HG03139 (cell line): ENCODE results near the gene B3GNT9.

Experiments
- ATAC-seq: cut with Tn5 transposase; IDR thresholded peaks from one replicate; pipeline ENCODE4 v1.9.1; 2021; ENCODE audit not compliant: unreplicated experiment

B3GNT9 gene, protein sequence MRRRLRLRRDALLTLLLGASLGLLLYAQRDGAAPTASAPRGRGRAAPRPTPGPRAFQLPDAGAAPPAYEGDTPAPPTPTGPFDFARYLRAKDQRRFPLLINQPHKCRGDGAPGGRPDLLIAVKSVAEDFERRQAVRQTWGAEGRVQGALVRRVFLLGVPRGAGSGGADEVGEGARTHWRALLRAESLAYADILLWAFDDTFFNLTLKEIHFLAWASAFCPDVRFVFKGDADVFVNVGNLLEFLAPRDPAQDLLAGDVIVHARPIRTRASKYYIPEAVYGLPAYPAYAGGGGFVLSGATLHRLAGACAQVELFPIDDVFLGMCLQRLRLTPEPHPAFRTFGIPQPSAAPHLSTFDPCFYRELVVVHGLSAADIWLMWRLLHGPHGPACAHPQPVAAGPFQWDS

DNA sequence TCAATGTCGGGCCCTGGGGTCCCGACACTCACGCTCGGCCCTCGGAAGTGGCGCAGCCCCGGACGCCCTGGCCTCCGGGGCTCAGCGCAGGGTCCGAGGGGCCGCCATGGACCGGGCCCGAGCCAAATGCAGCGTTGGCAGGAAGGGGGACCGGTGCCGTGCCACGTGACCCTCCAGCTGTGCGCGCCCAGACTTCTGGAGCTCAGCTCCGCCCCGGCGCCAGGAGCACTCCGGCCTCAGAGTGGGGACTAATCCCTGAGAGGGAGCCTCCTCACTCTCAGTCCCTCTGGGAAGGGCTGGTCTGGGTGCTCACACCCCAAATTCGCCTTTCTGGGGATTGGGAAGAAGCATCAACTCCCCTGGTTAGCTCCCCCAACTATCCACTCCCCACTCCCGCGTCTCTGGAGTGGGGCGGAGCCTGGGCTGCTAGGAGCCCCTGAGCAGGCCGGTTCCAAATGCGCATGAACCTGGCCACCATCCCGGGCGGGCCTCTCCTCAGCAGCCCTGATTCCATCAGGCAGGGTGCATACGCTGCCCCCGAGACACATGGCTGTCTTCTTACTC, at the start of gene B3GNT9:
Gene B3GNT9 (minus strand): TSS at position 166 of the 564 bp plus-strand sequence. CDS start 513 bp downstream, outside the sequence.
- no peak for ATAC-seq

DNA sequence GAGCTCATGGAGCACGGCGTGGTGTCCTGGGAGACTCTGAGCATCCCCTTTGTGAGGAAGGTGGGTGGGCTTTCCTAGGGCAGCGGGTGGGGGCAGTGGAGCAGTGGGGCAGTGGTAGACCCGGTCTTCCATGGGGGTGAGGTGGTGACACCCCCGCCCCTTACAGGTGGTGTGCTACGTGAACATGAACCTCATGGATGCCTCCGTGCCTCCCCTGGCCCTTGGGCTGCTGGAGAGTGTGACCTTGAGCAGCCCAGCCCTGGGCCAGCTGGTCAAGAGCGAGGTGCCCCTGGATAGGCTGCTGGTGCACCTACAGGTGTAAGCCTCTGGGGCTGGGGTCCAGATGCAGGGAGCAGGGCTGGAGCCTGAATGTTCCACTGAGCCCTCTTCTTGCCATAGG, 49.7 kb upstream of the B3GNT9 start:
- ATAC-seq = no peak

DNA sequence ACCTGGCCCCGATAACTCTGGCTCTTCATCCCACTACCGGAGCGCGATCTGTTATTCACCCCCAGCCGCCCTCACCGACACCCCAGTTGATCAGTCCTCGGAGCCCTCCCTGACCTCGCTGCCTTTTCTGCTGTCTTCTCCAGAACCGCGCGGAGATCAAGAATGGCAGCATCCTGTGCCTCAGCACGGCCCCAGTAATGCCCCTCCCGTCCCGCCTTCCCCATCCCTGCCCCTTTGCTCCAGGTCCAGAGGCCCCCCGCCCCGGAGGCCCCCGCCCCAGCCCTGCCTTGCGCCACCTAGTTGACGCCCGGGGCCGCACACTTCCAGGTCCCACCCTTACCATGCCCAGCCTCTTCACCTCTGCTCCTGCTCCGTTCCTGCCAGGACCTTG, 49.0 kb upstream of the B3GNT9 start:
- ATAC-seq = no peak

DNA sequence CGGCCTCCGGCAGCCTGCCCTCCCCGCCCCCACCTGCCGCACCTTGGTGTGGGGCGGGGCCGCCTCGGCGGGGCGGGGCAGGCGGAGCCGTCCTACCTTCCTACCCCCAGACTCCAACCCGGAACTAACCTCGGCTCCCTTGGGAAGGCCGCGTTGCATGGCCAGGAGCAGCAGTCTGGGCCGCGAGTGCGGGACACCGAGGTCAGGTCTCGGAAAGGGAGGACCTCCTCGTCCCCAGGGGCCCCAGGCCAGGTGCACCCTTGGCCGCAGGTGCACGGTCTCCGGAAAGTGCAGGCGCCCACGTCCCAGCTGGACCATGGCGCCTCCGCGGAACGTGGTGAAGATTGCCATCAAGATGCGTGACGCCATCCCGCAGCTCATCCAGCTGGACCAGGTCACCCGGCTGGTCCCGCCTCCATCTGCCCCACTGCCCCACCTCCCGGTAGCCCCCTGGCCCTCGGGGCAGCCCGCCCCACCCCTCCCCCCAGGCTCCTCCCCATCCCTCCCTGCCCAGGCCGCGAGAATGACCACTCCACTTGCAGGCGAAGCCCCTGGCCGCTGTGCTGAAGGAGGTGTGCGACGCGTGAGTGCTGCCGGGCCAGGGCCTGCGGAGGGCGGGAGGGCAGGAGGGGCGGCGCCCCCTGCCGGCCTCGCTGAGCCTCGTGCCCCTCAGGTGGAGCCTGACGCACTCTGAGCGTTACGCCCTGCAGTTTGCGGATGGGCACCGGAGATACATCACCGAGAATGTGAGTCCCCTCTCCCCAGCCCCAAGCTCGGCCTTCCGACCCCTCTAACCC, 48.4 kb upstream of the B3GNT9 start, which contains the start of gene ELMO3:
Gene ELMO3 (plus strand): TSS at position 121 of the 797 bp plus-strand sequence. CDS start 196 bp downstream, at position 317.
- no peak for ATAC-seq

DNA sequence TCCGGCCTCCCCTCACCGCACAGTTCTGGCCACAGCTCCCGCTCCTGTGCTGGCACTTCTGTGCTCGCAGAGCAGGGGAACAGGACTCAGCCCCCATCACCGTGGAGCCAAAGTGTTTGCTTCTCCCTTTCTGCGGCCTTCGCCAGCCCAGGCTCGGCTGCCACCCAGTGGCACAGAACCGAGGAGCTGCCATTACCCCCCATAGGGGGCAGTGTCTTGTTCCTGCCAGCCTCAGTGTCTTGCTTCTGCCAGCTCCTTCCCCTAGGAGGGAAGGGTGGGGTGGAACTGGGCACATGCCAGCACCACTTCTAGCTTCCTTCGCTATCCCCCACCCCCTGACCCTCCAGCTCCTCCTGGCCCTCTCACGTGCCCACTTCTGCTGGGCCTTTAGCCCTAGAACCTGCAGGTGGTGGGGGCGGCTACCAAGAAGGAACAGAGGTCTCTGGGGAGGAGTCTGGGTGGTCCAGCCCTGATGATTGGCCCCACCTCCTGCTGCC, 47.5 kb upstream of the B3GNT9 start:
- no peak for ATAC-seq

DNA sequence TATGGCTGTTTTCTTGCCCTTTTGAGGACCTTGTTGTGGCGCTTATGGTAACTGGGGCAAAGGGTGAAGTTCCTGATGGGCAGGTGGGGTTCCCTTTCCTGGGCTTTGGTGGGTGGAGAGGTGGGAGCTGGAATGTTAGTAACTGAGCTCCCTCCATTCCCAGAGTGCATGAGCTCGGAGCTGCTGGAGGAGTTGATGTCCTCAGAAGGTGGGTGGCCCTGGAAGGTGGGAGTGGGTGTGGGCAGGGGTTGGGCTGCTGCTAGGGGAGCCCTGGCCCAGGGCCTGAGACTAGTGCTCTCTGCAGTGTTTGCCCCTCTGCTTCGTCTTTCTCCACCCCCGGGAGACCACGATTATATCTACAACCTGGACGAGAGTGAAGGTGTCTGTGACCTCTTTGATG, 46.9 kb upstream of the B3GNT9 start:
- ATAC-seq = no peak

DNA sequence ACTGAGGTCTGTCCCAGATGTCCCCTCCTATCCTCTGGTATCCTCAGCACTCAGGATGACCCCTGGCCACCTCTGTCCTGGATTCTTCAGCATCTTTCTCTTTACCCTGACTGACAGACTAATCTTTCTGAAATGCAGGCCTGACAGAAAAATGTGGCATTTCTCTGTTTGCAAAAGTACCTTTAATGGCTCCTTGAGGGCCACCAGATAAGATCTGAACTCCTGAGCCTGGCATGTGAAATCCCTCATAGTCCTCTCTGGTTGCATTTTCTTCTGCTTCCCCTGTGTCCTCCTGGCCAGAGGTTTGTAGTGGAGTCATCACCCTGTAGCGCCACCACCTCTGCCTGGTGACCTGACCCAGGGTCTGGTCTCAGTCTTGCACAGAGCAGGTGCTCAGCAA, 46.1 kb upstream of the B3GNT9 start:
- ATAC-seq = no peak

DNA sequence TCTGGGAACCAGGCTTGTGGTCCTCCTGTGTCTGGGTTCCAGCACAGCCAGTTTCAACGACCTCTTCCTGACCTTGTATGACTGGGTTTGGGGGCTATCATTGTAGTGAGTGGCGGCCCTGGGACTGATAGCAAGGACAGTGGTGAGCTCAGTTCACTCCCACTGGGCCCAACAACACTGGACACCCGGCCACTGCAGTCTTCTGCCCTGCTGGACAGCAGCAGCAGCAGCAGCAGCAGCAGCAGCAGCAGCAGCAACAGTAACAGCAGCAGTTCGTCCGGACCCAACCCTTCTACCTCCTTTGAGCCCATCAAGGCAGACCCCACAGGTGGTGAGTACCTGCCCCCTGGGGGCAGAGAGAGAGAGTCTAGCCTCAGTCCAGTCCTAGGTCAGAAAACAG, 44.9 kb upstream of the B3GNT9 start:
- ATAC-seq = no peak

DNA sequence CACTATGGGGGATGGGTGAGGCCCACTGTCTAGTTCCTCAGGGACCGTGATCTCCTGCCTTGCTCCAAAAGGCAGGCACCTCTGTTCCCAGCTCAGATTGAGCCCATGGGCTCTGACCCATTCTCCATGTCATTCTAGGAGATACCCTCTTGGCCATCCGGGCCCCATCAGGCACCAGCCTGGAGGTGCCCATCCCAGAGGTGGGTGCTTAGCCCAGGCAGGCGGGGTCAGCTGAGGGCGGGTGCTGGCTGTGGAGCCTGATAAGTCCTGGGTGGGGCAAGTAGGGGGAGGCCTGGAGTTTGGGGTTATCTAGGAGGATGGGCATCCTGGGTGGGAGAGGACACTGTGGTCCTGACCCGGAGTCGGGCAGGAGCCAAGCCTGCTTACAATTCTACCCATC, 43.5 kb upstream of the B3GNT9 start:
- no peak for ATAC-seq

DNA sequence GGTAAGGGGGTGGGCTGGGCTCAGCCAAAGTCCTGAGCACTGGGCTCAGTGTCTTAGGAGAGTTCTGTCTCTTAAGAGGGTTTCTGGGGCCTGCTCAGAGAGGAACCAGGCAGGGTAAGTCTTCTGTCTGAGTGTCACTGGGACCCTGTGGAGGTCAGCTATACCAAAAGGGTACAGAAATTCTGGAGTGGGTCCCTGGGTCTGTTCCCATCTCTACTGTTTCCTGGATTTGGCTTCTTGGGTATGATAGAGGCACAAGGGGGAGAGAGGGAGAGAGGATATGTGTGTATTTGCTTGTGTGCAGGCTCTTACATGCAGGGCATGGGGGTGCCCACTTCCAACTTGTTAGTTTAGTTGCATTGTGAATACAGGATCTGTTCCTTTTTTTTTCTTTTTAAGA, 42.7 kb upstream of the B3GNT9 start:
- ATAC-seq = no peak

DNA sequence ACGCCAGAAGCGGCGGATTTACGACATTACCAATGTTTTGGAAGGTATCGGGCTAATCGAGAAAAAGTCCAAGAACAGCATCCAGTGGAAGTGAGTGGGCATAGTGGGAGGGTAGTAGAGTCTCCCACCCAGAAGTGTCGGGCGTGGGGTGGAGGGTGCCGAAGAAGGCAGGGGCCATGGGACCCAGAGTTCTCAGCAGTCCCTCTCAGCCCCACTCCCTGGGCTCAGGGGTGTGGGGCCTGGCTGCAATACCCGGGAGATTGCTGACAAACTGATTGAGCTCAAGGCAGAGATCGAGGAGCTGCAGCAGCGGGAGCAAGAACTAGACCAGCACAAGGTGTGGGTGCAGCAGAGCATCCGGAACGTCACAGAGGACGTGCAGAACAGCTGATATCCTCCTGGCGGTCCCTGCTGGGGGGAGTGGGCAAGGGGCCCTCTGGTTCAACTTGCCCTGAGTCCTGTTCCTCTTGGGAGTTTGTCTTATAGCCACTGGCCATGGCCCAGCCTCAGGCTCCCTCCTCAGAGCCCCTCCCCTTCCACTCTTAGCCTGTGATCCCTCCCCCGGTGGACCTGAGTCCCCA, 42.1 kb upstream of the B3GNT9 start:
- no peak for ATAC-seq

DNA sequence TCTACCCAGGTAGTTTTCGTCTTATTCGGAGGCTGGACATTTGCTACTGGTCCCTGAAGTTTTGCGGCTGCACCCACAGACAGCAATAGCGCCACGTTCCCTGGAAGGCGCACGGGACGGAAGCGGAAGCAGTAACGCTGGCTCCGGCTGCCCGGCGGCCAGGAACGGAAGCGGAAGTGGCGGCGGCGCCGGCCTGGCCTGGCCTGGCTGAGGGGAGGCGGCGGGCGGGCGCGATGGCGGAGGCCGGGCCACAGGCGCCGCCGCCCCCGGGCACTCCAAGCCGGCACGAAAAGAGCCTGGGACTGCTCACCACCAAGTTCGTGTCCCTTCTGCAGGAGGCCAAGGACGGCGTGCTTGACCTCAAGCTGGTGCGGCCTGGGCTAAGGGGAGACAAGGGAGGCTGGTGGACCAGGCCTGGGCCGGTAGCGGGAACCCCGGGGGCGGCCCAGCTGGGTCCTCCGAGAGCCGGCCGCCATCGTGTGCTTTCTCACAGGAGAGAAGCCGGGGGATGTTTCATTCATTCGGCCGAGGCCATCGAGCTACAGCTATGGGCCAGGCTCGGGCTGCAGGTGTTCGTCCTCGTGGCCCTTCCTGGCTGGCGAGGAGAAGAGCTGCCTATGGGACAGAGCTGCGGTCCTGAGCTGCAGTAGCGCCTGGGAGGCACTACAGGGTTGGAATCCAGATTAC, 41.3 kb upstream of the B3GNT9 start, which contains the start of gene E2F4:
Gene E2F4 (plus strand): TSS at position 161 of the 687 bp plus-strand sequence. CDS start 73 bp downstream, at position 234.
- ATAC-seq = peak; percentile 80

DNA sequence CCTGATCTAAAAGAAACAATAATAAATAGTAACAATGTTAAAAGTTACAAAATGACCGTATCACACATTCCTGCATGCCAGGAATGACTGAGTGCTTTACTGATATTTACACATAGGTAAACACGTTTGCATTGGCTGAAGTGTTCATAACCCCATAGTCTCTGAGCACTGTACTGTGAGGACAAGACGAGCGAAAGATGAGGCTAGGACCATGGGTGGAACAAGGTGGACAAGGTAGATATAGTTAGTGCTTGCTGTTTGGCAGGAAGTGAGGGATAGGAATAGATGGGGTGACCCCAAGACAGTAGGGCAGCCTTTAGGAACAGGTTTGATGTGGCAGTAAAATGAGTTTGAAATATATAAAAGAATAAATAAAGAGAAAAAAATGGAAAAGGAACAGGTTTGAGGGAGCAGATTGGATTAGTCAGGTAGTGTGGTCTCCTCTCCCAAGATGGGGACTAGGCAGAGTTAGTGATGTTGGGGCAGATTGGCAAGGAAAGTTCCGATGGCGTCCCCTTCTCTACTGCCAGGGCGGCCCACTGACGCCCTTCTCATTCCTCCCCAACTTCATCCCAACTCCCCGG, 40.7 kb upstream of the B3GNT9 start:
- ATAC-seq = no peak

DNA sequence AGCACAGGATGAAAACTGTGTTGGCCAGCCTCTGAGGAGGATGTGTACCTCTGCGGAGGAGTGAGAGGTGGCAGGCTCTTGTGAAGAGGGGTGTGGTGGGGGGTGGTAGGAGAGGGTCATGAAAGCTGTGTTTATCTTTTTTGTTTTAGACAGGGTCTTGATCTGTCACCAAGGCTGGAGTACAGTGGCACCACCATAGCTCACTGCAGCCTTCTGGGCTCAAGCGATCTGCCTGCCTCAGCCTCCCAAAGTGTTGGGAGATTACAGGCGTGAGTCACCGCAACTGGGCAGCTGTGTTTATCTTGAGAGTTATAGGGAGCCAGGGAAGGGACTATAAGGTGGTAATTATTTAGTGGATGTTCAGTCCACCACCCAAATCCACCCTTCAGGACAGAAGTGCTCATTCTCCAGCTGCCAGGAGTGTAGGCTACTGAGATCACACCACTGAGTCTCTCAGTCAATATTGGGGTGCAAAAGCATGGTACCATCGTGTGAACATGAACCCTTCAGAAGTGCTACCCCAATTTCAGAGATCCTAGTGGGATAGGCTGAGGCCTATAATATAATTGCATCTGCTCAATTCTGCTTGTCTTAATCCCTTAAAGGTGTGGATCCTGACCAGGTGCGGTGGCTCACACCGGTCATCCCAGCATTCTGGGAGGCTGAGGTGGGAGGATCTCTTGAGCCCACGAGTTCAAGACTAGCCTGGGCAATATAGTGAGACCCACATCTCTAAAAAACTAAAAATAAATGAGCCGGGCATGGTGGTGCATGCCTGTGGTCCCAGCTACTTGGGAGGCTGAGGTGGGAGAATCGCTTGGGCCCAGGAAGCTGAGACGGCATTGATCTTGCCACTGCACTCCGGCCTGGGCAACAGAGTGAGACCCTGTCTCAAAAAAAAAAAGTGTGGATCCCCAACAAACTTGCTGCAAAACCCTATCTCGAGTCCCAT, 39.9 kb upstream of the B3GNT9 start:
- ATAC-seq = no peak

DNA sequence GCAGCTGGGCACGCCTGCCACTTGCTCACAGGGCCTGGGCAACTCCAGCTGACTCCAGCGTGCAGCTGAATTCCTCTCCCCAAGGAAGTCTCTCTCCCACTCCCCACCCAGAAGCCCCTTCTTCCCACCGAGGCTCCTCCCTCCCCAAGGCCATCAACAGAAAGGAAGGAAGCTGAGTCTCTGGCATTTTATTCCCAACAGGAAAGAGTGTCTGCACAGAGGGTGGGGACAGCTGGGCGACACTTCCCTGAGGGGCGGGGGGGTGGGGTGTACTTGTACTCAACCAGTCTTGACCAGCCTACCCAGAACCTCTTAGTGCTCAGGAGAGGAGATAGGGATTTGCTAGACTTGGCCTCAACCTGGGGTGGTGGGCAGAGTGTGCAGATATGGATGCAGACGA, 39.2 kb upstream of the B3GNT9 start, which contains the start of gene EXOC3L1:
Gene EXOC3L1 (minus strand): TSS at position 96 of the 400 bp plus-strand sequence. CDS start 460 bp downstream, outside the sequence.
- no peak for ATAC-seq

DNA sequence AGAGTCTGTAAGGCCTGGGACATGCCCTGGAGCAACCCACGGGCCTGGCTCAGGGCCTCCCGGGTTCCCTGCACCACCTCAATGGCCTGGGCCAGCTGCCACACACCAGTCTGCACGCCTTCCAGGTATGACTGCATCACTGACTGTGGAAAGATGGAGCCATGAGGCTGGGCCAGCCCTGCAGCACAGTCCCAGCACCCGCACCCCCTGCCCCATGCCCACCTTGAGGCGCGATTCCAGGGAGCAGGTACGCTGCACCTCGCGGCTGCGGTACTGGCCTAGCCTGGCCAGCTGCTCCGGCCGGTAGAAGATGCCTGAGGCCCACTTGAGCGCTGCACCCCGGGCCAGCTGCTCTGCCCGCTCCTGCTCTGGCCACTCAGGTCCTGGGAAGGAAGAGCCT, 38.0 kb upstream of the B3GNT9 start:
- ATAC-seq = no peak

DNA sequence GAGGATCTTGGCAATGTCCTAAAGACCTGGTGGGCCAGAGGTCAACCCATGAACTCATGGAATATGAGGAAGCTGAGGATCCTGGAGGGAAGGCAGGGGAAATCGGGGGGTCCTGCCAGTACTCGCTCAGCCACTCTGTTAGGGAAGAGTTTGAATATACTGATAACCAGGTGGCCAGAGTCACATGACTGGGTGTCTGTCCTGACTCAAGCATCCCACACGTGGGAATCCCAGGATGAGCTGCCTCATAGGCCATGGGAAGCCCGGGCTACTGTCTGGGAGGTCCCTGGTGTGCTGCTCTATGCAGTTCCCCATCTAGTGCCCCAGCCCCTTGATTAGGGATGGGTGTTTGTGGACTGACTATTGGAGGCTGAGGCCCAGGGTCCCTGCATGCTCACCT, 37.5 kb upstream of the B3GNT9 start:
- ATAC-seq = no peak

DNA sequence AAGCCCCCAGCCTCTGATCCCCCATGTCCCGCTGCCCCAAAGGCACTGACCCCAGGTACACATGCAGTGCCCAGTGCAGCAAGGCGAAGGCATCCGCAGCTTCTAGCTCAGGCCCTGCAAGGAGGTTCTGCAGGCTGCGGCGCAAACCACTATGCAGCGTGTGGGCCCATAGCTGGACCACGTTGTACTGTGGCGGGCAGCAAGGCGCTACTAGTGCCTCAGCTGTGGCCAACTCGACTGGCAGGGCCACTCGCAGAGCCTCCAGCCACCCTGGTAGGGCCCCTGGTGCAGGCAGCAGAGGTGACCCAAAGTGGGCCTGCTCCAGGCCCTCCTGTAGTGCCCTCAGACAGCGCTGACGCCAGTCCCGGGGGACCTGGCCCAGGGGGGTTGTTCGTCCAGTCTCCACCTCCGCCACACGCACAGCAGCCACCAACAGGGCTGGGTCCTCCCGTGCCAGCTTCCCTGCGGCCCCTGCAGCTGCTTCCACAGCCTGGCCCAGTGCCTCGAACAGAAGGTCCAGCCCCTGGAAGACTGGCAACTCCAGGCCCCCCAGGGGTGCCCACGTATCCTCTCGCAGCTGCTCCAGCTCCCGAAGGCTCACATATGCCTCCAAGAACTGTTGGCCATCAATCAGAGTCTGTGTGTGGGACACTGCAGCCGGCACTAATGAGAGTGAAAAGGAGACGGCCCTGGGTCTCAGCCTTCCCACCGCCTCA, 36.5 kb upstream of the B3GNT9 start:
- no peak for ATAC-seq
